OCI-LY3 (cell line): ENCODE results near the gene RHBDF2.
A peak's percentile ranks its signal among the peaks of the same experiment; 100 is the strongest.
"Not testable (repeated sequence)": the region's sequence is repeated elsewhere in the genome, so short reads cannot be mapped to it uniquely, and the experiment has no call there.

Experiments used
- H2AFZ ChIP-seq: fragments of 200-600, 300-600 bp; shearing (Covaris generic); 2 replicates; pipeline ENCODE4 v1.6.0; 2014; ENCODE audit warnings: antibody characterized with exemption, low read depth, low read length
- H3K27ac ChIP-seq: fragments of 200-600, 300-600 bp; sonication (generic); 2 replicates; pipeline ENCODE4 v1.5.1; 2014; ENCODE audit warnings: mild to moderate bottlenecking, low read length, moderate library complexity, mixed read lengths
- H3K27me3 ChIP-seq: fragments of 200-600, 300-600 bp; sonication (generic); 2 replicates; pipeline ENCODE4 v1.6.1; 2014; ENCODE audit warnings: low read depth, low read length, mixed read lengths
- H3K36me3 ChIP-seq: fragments of 200-600, 300-600 bp; sonication (generic); replicated peaks from 2 replicates; pipeline ENCODE3; 2014; ENCODE audit warnings: low read depth, low read length, mixed read lengths
- H3K4me1 ChIP-seq: fragments of 300-600, 200-600 bp; sonication (generic); 2 replicates; pipeline ENCODE4 v1.6.1; 2014; ENCODE audit warnings: low read length, mixed read lengths
- H3K4me2 ChIP-seq: fragments of 200-600, 300-600 bp; sonication (generic); 2 replicates; pipeline ENCODE4 v1.6.1; 2014; ENCODE audit warnings: low read length, mixed read lengths
- H3K4me3 ChIP-seq: fragments of 300-600, 200-600 bp; sonication (generic); 2 replicates; pipeline ENCODE4 v1.5.1; 2014; ENCODE audit warnings: antibody characterized with exemption, mild to moderate bottlenecking, low read length, moderate library complexity
- H3K79me2 ChIP-seq: fragments of 300-600, 200-600 bp; shearing (Covaris generic); 2 replicates; pipeline ENCODE4 v1.6.1; 2014; ENCODE audit warnings: mild to moderate bottlenecking, low read length, mixed read lengths
- H3K9ac ChIP-seq: fragments of 300-600, 200-600 bp; shearing (Covaris generic); 2 replicates; pipeline ENCODE4 v1.6.0; 2014; ENCODE audit warnings: mild to moderate bottlenecking, low read length, moderate library complexity
- H3K9me3 ChIP-seq: fragments of 200-600, 300-600 bp; shearing (Covaris generic); 2 replicates; pipeline ENCODE4 v1.6.1; 2014; ENCODE audit warnings: low read length, mixed read lengths; ENCODE audit not compliant: insufficient read depth
- H4K20me1 ChIP-seq: fragments of 200-600, 300-600 bp; sonication (generic); 2 replicates; pipeline ENCODE4 v1.6.1; 2016; ENCODE audit warnings: low read length, mixed read lengths; ENCODE audit not compliant: insufficient read depth
- CTCF ChIP-seq: fragments of 200-600, 300-600 bp; sonication (generic); IDR thresholded peaks from 2 replicates; pipeline ENCODE4 v1.5.1; 2014; ENCODE audit warnings: antibody characterized with exemption, low read length, low read depth
- EZH2phosphoT487 ChIP-seq: fragments of 200-600 bp; shearing (Covaris generic); IDR thresholded peaks from 2 replicates; pipeline ENCODE4 v1.6.1; 2018; ENCODE audit warnings: antibody characterized with exemption, mixed run types, low read depth

RHBDF2 gene

DNA sequence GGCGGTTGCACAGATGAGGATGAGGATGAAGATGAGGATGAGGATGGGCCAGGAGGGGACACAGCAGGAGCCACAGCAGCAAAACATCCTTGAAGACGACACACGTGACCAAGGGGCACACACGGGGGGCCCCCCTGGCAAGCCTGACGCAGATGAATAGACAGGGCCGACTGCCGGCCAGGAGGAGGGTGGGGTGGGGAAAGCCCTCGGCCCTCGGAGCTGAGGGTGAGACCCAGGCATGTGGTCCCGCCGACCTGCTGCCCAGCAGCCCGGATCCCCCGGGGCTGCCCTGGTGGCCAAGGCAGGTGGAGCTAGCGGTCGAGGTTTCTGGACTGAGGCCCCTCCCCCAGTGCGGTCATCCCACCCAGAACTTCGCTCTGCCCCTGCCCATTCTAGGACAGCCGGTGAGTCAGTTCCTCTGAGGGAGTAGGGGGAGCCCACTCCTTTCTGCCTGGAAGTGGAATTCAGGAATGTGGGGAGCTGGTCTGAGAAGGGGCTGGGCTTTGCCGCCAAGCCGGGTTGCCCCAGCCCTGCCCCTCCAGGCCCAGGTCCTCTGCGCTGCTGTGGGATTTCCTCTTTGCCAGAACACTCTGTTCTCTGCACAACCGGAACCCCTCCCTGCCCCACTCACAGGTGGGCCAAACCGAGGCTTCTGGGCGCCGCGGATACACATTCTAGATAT is 26.3 kb upstream of the RHBDF2 start:
- H3K4me1 ChIP-seq = peaks cover 27% of the 10 kb centered on the region
- no peaks in the 10 kb centered on the region for H3K79me2 ChIP-seq
- H3K4me2 ChIP-seq = peak overlapping the region; percentile 100
- TF ChIP-seq EZH2phosphoT487 (no peak), CTCF (no peak)
- H3K27me3 ChIP-seq = no peaks in the 10 kb centered on the region; the same call in 1 of the 2 replicates
- peak overlapping the region; percentile 63 for H2AFZ ChIP-seq
- H3K27ac ChIP-seq = no peak overlapping the region
- H3K36me3 ChIP-seq = no peaks in the 10 kb centered on the region
- H3K4me3 ChIP-seq = peak overlapping the region; percentile 83
- H3K9ac ChIP-seq = peak overlapping the region; percentile 65
- H3K9me3 ChIP-seq = no peaks in the 10 kb centered on the region
- no peaks in the 10 kb centered on the region for H4K20me1 ChIP-seq

- Histone ChIP-seq H3K4me1 (peaks cover 27% of the 10 kb centered on the region), H3K4me3 (peak overlapping the region; percentile 83), H3K4me2 (peak overlapping the region; percentile 100), H2AFZ (peak overlapping the region; percentile 63; the same call in 1 of the 2 replicates)
- H3K9me3 ChIP-seq, H3K9ac ChIP-seq, H4K20me1 ChIP-seq, H3K36me3 ChIP-seq, H3K79me2 ChIP-seq, H3K27ac ChIP-seq, H3K27me3 ChIP-seq: not testable (repeated sequence)
Measured at GRCh38 chr17:76527016-76527415, 25.8 kb upstream of the RHBDF2 start.

DNA sequence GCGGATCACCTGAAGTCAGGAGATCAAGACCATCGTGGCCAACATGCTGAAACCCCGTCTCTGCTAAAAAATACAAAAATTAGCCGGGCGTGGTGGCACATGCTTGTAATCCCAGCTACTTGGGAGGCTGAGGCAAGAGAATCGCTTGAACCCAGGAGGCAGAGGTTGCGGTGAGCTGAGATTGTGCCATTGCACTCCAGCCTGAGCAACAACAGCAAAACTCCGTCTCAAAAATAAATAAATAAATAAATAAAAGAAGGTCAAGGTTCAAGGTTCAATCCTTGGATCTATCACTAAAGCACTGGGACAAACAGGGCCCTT is 24.2 kb upstream of the RHBDF2 start:
- H2AFZ ChIP-seq, H4K20me1 ChIP-seq, H3K4me2 ChIP-seq, H3K4me3 ChIP-seq, H3K79me2 ChIP-seq, H3K36me3 ChIP-seq, H3K27ac ChIP-seq, H3K9ac ChIP-seq, H3K9me3 ChIP-seq: not testable (repeated sequence)
- H3K4me1 ChIP-seq = peaks cover 27% of the 10 kb centered on the region
- H3K27me3 ChIP-seq = peaks cover 11% of the 10 kb centered on the region; the same call in 1 of the 2 replicates

- no peak overlapping the region for H3K4me2 ChIP-seq
- no peaks in the 10 kb centered on the region for H3K36me3 ChIP-seq
- no peak overlapping the region for H2AFZ ChIP-seq
- H4K20me1 ChIP-seq = no peaks in the 10 kb centered on the region
- peaks cover 27% of the 10 kb centered on the region for H3K4me1 ChIP-seq
- peaks cover 15% of the 10 kb centered on the region; the same call in 1 of the 2 replicates for H3K27me3 ChIP-seq
- no peak overlapping the region for H3K27ac ChIP-seq
- no peak overlapping the region for H3K4me3 ChIP-seq
- H3K79me2 ChIP-seq = no peaks in the 10 kb centered on the region
- TF ChIP-seq CTCF (no peak), EZH2phosphoT487 (no peak)
- no peak overlapping the region for H3K9ac ChIP-seq
- no peaks in the 10 kb centered on the region for H3K9me3 ChIP-seq
Measured at GRCh38 chr17:76524598-76525512, 23.6 kb upstream of the RHBDF2 start.
